Activated CD8-positive, alpha-beta memory T cell treated with anti-CD3 and anti-CD28 coated beads, Interleukin-2, amount 10 ng/mL, durations not matched to agents 7 days and 5 days (primary cell): ENCODE data around the gene TREM2. TPM values are rescaled to one million over a fixed set of nuclear protein-coding genes. Genes with fewer than 3 reads are reported as not detected.
A peak's percentile ranks its signal among the peaks of the same experiment; 100 is the strongest.

Source experiments
- ATAC-seq: fragments of 150-1000 bp; cut with Tn5 transposase; one replicate; pipeline ENCODE4 v1.10.0; 2021; ENCODE audit warnings: moderate library complexity
- CTCF ChIA-PET: fragments of 350-600 bp; sonication (Branson Sonifier 250); formaldehyde crosslinking; loops from one replicate; lab custom pipeline; 2021; ENCODE audit warnings: antibody characterized with exemption; lab: Charles Lee
- DNase-seq: peaks from one replicate; pipeline ENCODE4 v3.0.0-alpha.2; 2020
- H3K27ac Mint-ChIP-seq: one replicate; pipeline ENCODE4 v1.8.0; 2021; ENCODE audit warnings: mild to moderate bottlenecking, mixed read lengths
- H3K27me3 Mint-ChIP-seq: one replicate; pipeline ENCODE4 v1.8.0; 2021; ENCODE audit warnings: mixed read lengths
- H3K36me3 Mint-ChIP-seq: one replicate; pipeline ENCODE4 v1.8.0; 2021; ENCODE audit warnings: mild to moderate bottlenecking, mixed read lengths
- H3K4me1 Mint-ChIP-seq: one replicate; pipeline ENCODE4 v1.8.0; 2021; ENCODE audit warnings: mixed read lengths
- H3K4me3 Mint-ChIP-seq: one replicate; pipeline ENCODE4 v1.8.0; 2021; ENCODE audit warnings: mild to moderate bottlenecking, moderate library complexity, mixed read lengths
- H3K9me3 Mint-ChIP-seq: one replicate; pipeline ENCODE4 v1.8.0; 2022; ENCODE audit warnings: low read depth, mixed read lengths
- total RNA-seq, 2 experiments: library from RNA; stranded (reverse); gene quantifications; one replicate each; pipeline ENCODE4 v1.2.3, GENCODE V29; 2021

TREM2 gene
- total RNA-seq, result not detected

- no peak within 1 kb of the TSS for H3K4me3 Mint-ChIP-seq
- H3K36me3 Mint-ChIP-seq, result no peaks in the 10 kb centered on the region
- H3K4me1 Mint-ChIP-seq, result no peaks in the 10 kb centered on the region
- H3K9me3 Mint-ChIP-seq, result no peaks in the 10 kb centered on the region
- H3K27ac Mint-ChIP-seq, result no peak within 1 kb of the TSS
- peaks cover 18% of the 10 kb centered on the region for H3K27me3 Mint-ChIP-seq
- no peak for ATAC-seq
- DNase-seq, result no peak
- CTCF ChIA-PET, result no interaction called here
Observed at GRCh38 chr6:41162687-41163418, at the start of gene TREM2. Gene TREM2, minus strand, starts transcription at chr6:41163116. Its CDS starts 34 bp downstream, at chr6:41163082.

DNA sequence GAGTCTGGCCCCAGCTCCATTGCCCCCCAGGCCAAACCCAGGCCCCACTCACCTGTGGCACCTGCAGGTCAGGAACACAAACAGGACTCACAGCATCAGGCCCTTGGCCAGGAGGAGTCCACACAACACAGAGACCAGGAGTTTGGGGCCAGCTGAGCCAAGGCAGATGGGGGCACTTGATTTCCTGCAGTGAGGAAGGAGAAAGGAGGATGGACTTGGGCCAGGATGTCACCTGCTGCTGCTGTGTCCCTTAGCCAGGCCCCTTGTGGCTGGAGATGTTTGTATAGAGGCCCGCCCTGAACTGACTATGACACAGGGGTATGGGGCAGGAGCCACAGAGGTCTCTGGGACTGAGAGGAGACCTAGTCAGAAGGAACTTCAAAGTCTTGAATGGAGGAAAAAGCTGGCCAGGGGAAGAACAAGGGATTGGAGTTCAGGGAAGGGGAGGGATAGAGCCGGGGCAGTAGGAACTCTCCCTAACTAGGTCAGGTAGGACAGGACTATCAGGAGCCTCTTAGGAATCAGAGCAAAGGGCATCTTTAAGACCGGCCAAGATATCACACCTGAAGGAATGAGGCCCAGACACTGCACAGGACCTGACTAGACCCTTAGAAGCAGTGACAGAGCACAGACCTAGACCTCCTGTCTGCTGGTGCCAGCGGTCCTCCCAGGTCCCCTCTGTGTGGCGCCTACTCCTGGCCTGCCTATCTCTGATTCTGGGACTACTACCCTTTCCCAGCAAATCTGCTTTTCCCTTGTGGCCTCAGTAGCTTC is 46.8 kb upstream of the TREM2 start:
- peak overlapping the region; percentile 31 for H3K27ac Mint-ChIP-seq

GRCh38 chr6:41208439-41209106 is 45.7 kb upstream of the TREM2 start:
- Mint-ChIP-seq H3K9me3 (peaks cover 1% of the 10 kb centered on the region), H3K27me3 (peaks cover 7% of the 10 kb centered on the region), H3K27ac (no peak overlapping the region), H3K36me3 (peaks cover 13% of the 10 kb centered on the region), H3K4me3 (no peak overlapping the region), H3K4me1 (peaks cover 3% of the 10 kb centered on the region)
- ATAC-seq, result no peak
- DNase-seq, result peak; percentile 30
- CTCF ChIA-PET, result interaction anchor here (1.6 kb wide), 1 partner anchor 9 kb away, joined by 4 read pairs; no protein-coding TSS in a partner anchor

More for the DNA sequence above, 46.8 kb upstream of the TREM2 start:
- H3K9me3 Mint-ChIP-seq, result peaks cover 8% of the 10 kb centered on the region
- H3K4me3 Mint-ChIP-seq, result no peak overlapping the region
- DNase-seq (no peak), ATAC-seq (no peak)
- peaks cover 3% of the 10 kb centered on the region for H3K4me1 Mint-ChIP-seq
- H3K27me3 Mint-ChIP-seq, result peaks cover 12% of the 10 kb centered on the region
- CTCF ChIA-PET, result interaction anchor here (1.6 kb wide), 1 partner anchor 10 kb away, joined by 4 read pairs; no protein-coding TSS in a partner anchor
- peaks cover 14% of the 10 kb centered on the region for H3K36me3 Mint-ChIP-seq

DNA sequence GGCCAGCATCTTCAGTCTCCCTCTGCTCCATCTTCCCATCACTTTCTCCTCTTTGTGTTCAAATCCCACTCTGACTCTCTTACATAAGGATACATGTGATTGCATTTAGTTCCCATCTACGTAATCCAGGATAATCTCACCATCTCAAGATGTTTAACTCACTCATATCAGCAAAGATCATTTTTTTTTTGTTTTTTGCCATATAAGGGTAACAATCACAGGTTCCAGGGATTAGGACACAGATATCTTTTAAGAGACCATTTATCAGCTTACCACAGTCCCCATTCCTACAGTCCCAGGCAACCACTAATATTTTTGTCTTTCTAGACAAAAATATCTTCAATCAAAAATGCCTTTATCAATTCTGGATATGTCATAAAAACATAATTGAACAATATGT is 41.2 kb upstream of the TREM2 start:
- Mint-ChIP-seq H3K27ac (no peak overlapping the region), H3K27me3 (no peaks in the 10 kb centered on the region), H3K36me3 (peaks cover 13% of the 10 kb centered on the region), H3K4me3 (no peak overlapping the region), H3K4me1 (peaks cover 41% of the 10 kb centered on the region), H3K9me3 (peaks cover 1% of the 10 kb centered on the region)
- CTCF ChIA-PET, result interaction anchor here (2.0 kb wide), 1 partner anchor 12 kb away, joined by 4 read pairs; no protein-coding TSS in a partner anchor
- ATAC-seq (no peak), DNase-seq (no peak)

DNA sequence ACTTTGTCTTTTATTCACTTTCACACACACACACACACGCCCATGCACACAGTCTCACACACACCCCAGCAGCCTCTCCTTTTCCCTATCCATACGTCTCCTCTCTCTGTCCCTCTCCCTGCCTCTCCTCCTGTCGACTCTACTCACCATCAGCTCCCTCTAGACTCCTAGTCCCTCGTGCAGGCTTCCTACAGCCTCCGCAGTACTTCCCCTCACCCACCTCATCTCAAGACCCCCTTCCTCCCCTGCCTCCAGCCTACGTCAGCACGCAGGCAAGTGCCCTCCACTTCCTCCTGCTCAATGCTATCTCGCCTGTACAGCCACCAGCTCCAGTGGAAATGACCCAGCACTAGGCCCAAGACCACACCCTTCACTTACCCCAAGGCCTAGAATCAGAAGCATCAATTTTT is 38.9 kb upstream of the TREM2 start:
- no peaks in the 10 kb centered on the region for H3K27me3 Mint-ChIP-seq
- peaks cover 10% of the 10 kb centered on the region for H3K36me3 Mint-ChIP-seq
- H3K4me3 Mint-ChIP-seq, result peak overlapping the region; percentile 43
- ATAC-seq (no peak), DNase-seq (no peak)
- H3K4me1 Mint-ChIP-seq, result peaks cover 41% of the 10 kb centered on the region
- H3K27ac Mint-ChIP-seq, result peak overlapping the region; percentile 96
- H3K9me3 Mint-ChIP-seq, result no peaks in the 10 kb centered on the region
- CTCF ChIA-PET, result interaction anchor here (0.9 to 1.6 kb wide), 3 partner anchors 15 to 174 kb away, joined by 3 to 4 read pairs (median 3); no protein-coding TSS in a partner anchor

DNA sequence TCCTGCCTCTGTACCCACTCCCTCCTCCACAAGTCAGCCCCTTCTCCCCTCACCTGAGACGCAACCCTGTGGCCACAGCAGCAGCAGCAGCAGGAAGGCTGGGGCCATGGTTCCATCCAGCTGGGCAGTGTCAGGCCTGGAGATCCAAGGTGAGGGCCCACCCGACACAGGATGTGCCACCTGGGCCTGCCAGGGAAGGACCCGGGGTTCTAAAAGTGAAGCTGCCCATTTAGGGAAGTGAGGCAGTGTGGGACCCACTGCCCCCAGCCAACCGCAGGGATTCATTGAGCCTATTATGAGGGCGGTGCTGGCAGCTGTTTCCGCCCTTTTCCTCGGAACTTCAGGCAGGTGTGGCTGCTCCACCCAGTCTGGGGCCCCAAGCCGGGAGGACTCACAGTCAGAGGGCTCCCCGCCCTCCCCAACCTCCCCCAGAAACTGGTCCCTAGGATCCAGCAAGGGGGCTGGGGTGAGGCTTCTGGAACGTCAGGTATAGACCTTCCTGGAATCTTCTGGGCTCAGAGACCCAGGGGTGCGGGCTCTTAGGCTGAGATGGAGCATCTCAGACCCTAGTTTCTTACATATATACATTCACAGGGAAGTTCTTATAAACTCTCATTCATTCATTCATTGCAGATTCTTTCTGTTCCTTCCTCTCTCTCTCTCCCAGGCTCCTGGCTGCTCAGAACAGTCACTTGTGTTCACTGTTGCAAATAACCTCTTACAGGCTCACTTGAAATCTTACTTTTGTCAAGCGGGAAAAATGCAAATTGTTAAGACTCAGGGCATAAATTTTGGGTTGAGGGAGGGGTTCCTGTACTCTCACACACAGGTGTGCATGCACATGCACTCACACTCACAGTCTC is 38.2 kb upstream of the TREM2 start, which contains the start of gene TREML2:
TSS of gene TREML2 (minus strand) at position 249 of the 863 bp plus-strand sequence. CDS start at position 108, 141 bp downstream.
- Mint-ChIP-seq H3K27me3 (no peaks in the 10 kb centered on the region), H3K27ac (peak within 1 kb of the TSS; percentile 96), H3K36me3 (peaks cover 10% of the 10 kb centered on the region), H3K4me3 (peak within 1 kb of the TSS; percentile 43), H3K4me1 (peaks cover 41% of the 10 kb centered on the region), H3K9me3 (no peaks in the 10 kb centered on the region)
- peak; percentile 28 for ATAC-seq
- DNase-seq, result peak; percentile 55
- CTCF ChIA-PET, result interaction anchor here (0.8 to 2.3 kb wide), 11 partner anchors 9 to 173 kb away, joined by 3 to 8 read pairs (median 4); partner anchors contain the start of gene NCR2

GRCh38 chr6:41200296-41200900 is 37.5 kb upstream of the TREM2 start:
- ATAC-seq (peak; percentile 74), DNase-seq (peak; percentile 82)
- peaks cover 41% of the 10 kb centered on the region for H3K4me1 Mint-ChIP-seq
- H3K36me3 Mint-ChIP-seq, result peaks cover 11% of the 10 kb centered on the region
- CTCF ChIA-PET, result interaction anchor here (0.8 to 2.3 kb wide), 11 partner anchors 9 to 168 kb away, joined by 3 to 8 read pairs (median 4); partner anchors contain the start of gene NCR2
- H3K9me3 Mint-ChIP-seq, result no peaks in the 10 kb centered on the region
- H3K4me3 Mint-ChIP-seq, result peak overlapping the region; percentile 43
- no peaks in the 10 kb centered on the region for H3K27me3 Mint-ChIP-seq
- H3K27ac Mint-ChIP-seq, result peak overlapping the region; percentile 96

DNA sequence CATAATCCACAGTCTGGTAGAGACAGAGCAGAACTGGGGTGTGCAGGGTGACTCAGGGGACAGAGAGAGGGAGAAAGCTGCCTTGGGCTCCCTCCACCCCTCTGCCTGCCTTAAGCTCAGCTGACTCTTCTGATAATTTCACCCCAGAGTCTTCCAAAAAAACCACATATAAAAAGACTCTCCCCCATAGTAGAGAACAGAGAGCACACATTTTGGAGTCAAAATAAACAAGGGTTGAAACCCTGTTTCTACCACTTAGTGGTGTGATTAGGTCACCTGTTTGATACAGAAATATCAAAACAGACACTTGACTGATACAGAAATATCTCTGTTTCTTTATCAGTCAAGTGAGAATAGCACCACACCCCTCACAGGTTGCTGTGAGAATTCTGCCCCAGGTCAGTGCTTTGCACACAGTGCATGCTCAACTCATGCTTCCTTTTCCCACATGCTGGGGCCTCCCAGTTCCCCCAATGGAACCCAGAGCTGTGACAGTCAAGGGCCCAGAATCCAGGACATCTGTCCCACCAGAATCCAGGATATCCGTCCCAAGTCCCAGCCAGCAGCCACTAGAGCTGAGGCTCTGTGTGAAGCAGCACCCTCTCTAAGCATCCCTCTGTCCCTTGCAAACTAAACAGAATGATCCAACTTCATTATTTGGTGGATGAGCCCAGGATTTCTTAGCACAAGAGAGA is 36.8 kb upstream of the TREM2 start:
- Mint-ChIP-seq H3K4me1 (peaks cover 43% of the 10 kb centered on the region), H3K27ac (peak overlapping the region; percentile 96), H3K4me3 (peak overlapping the region; percentile 43), H3K27me3 (no peaks in the 10 kb centered on the region), H3K36me3 (peaks cover 5% of the 10 kb centered on the region), H3K9me3 (no peaks in the 10 kb centered on the region)
- peak; percentile 70 for DNase-seq
- CTCF ChIA-PET, result interaction anchor here (0.8 to 2.3 kb wide), 8 partner anchors 8 to 100 kb away, joined by 3 to 8 read pairs (median 6); no protein-coding TSS in a partner anchor
- ATAC-seq, result peak; percentile 64

- Mint-ChIP-seq H3K36me3 (peaks cover 3% of the 10 kb centered on the region), H3K4me1 (peaks cover 37% of the 10 kb centered on the region), H3K27me3 (no peaks in the 10 kb centered on the region), H3K9me3 (no peaks in the 10 kb centered on the region), H3K4me3 (no peak overlapping the region), H3K27ac (no peak overlapping the region)
- DNase-seq (no peak), ATAC-seq (no peak)
- CTCF ChIA-PET, result interaction anchor here (0.8 to 3.6 kb wide), 4 partner anchors 15 to 137 kb away, joined by 3 to 17 read pairs (median 3); partner anchors contain the start of genes NFYA and OARD1
Observed at GRCh38 chr6:41197234-41197633, 34.3 kb upstream of the TREM2 start.

GRCh38 chr6:41194386-41194785 is 31.5 kb upstream of the TREM2 start:
- peaks cover 10% of the 10 kb centered on the region for H3K36me3 Mint-ChIP-seq
- H3K4me1 Mint-ChIP-seq, result peaks cover 8% of the 10 kb centered on the region
- no peaks in the 10 kb centered on the region for H3K27me3 Mint-ChIP-seq
- ATAC-seq, result no peak
- peaks cover 6% of the 10 kb centered on the region for H3K9me3 Mint-ChIP-seq
- no peak overlapping the region for H3K4me3 Mint-ChIP-seq
- no peak overlapping the region for H3K27ac Mint-ChIP-seq
- DNase-seq, result no peak
- CTCF ChIA-PET, result interaction anchor here (3.6 kb wide), 1 partner anchor 12 kb away, joined by 17 read pairs; no protein-coding TSS in a partner anchor

DNA sequence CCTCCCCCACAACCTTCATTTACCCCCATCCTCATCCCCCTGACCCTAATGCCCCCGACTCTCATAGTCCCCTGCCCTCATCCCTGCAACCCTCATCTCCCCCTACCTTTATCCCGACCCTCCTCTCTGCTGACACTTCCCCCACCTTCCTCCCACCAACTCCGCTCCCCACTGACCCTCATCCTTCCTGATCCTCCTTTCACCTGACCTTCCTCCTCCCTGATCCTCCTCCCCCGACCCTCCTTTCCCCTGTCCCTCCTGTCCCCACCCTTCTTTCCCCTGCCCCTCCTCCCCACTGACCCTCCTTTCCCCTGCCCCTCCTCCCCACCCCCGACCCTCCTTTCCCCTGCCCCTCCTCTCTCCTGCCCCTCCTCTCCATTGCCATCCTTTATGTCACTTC is 31.0 kb upstream of the TREM2 start:
- Mint-ChIP-seq H3K4me1 (peaks cover 4% of the 10 kb centered on the region), H3K9me3 (peaks cover 9% of the 10 kb centered on the region), H3K27ac (no peak overlapping the region), H3K27me3 (no peaks in the 10 kb centered on the region), H3K36me3 (peaks cover 12% of the 10 kb centered on the region), H3K4me3 (no peak overlapping the region)
- ATAC-seq (no peak), DNase-seq (no peak)
- CTCF ChIA-PET, result no interaction called here
